Activated CD4-positive, alpha-beta T cell treated with anti-CD3 and anti-CD28 coated beads for 36 hours (primary cell): ENCODE measurements around the gene CCDC57. TPM values are rescaled to one million over a fixed set of nuclear protein-coding genes. Genes with fewer than 3 reads are reported as not detected.

ENCODE experiments used
- ATAC-seq: fragments of 200-7000 bp; cut with Tn5 transposase; one replicate; pipeline ENCODE4 v1.10.0; 2021; ENCODE audit warnings: mild to moderate bottlenecking, moderate library complexity
- CTCF ChIA-PET: fragments of 350-600 bp; sonication (Branson Sonifier 250); formaldehyde crosslinking; loops from one replicate; lab custom pipeline; 2021; ENCODE audit warnings: antibody characterized with exemption; lab: Charles Lee
- POLR2A ChIA-PET: fragments of 350-600 bp; sonication (Branson Sonifier 250); formaldehyde crosslinking; loops from one replicate; lab custom pipeline; 2021; ENCODE audit warnings: antibody characterized with exemption, inconsistent platforms; lab: Charles Lee
- DNase-seq: peaks from one replicate; pipeline ENCODE4 v3.0.0-alpha.2; 2020
- H3K27ac Mint-ChIP-seq: one replicate; pipeline ENCODE4 v1.8.0; 2021; ENCODE audit warnings: mixed read lengths
- H3K27me3 Mint-ChIP-seq: one replicate; pipeline ENCODE4 v1.8.0; 2021; ENCODE audit warnings: mixed read lengths
- H3K36me3 Mint-ChIP-seq: one replicate; pipeline ENCODE4 v1.8.0; 2021; ENCODE audit warnings: low read depth, mixed read lengths
- H3K4me1 Mint-ChIP-seq: one replicate; pipeline ENCODE4 v1.8.0; 2021; ENCODE audit warnings: mixed read lengths
- H3K4me3 Mint-ChIP-seq: one replicate; pipeline ENCODE4 v1.8.0; 2021; ENCODE audit warnings: mild to moderate bottlenecking, moderate library complexity, mixed read lengths
- H3K9me3 Mint-ChIP-seq: one replicate; pipeline ENCODE4 v1.8.0; 2021; ENCODE audit warnings: low read depth, mixed read lengths
- intact Hi-C, 2 experiments: fragments of 100-400 bp; cut with DNase I in 1 of 2; cut with micrococcal nuclease in 1 of 2; formaldehyde crosslinking; loops; one replicate each; pipeline versions ENCODE4 v1.14.2 to v1.15.1; 2022 to 2024; cut with DNase I, micrococcal nuclease
- total RNA-seq, 2 experiments: library from RNA; stranded (reverse); gene quantifications; one replicate each; pipeline ENCODE4 v1.2.3, GENCODE V29; 2021

CCDC57 gene
- total RNA-seq, 2 experiments from 2014 or later, result 41.6 to 43.8 TPM

DNA sequence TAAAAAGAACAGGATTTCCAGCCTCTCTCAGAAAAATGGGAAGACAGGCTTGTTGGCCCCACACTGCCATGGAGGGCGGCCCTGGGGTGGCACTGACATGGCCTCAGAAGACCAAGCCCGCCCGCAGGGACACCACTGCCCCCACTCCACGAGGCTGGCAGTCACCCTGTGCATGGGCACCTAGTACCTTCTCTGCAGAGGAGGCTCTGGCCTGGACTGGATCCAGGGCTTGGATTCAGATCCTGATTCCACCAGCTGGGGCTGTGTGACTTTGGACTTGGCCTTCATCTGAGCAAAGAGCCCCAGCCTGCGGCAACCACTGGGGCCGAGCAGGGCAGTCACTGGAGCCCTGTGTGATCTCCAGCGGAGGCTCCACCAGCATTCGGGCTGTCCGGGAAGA, 97.8 kb downstream of the CCDC57 start:
- DNase-seq, result no peak
- intact Hi-C loops, result no loop called here
- Mint-ChIP-seq H3K36me3 (no peaks in the 10 kb centered on the region), H3K9me3 (no peaks in the 10 kb centered on the region), H3K4me3 (no peak overlapping the region), H3K27me3 (no peaks in the 10 kb centered on the region), H3K27ac (no peak overlapping the region), H3K4me1 (peaks cover 19% of the 10 kb centered on the region)
- POLR2A ChIA-PET, result no interaction called here
- CTCF ChIA-PET, result interaction anchor here (0.6 to 0.7 kb wide), 2 partner anchors 11 to 237 kb away, joined by 3 to 5 read pairs; no protein-coding TSS in a partner anchor
- ATAC-seq, result no peak

DNA sequence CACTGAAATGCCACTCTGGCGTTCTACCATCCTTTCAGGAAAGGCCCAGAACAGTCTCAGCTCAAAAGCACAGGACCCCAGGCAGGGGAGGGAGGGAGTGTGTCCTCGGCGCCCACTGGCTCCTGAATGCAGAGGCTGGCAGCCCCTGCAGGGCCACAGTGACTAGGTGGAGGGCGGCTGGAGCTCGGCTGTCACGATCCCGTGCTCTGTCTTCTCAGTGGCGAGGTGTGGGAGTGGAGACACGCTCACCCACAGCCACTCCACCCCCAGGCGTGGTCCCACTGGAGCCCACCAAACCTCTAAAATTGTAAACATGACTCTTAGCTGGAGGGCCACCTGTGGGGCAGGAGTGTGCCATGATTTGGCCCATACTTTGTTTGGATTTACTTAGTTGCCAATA, 98.2 kb downstream of the CCDC57 start:
- H3K27me3 Mint-ChIP-seq, result no peaks in the 10 kb centered on the region
- DNase-seq (no peak), ATAC-seq (no peak)
- H3K4me1 Mint-ChIP-seq, result peaks cover 15% of the 10 kb centered on the region
- no peak overlapping the region for H3K4me3 Mint-ChIP-seq
- no peaks in the 10 kb centered on the region for H3K9me3 Mint-ChIP-seq
- CTCF ChIA-PET, result interaction anchor here (0.6 to 0.7 kb wide), 2 partner anchors 11 to 238 kb away, joined by 3 to 5 read pairs; no protein-coding TSS in a partner anchor
- intact Hi-C loops, result no loop called here
- H3K36me3 Mint-ChIP-seq, result no peaks in the 10 kb centered on the region
- POLR2A ChIA-PET, result no interaction called here
- H3K27ac Mint-ChIP-seq, result no peak overlapping the region

DNA sequence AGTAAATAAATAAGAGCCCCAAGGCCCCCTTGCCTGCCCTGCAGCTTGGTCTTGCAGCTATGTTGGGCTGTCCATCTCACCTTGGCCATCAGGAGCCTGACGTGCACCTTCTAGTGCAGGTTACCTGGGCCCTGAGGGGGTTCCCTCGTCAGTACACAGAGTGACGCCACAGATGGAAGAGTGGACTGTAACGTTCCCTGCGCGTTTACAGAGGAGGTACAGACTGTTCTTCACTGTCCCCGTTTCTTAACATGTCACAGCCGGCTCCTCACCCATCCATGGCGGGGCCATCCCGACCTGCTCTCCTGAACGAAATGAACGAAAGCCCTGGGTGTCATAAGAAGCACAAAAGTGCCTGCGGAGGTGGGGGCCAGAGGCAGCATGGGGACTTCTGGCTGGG, 98.7 kb downstream of the CCDC57 start:
- intact Hi-C loops, result no loop called here
- Mint-ChIP-seq H3K4me3 (no peak overlapping the region), H3K36me3 (no peaks in the 10 kb centered on the region), H3K27ac (no peak overlapping the region), H3K27me3 (no peaks in the 10 kb centered on the region), H3K9me3 (no peaks in the 10 kb centered on the region), H3K4me1 (peaks cover 15% of the 10 kb centered on the region)
- CTCF ChIA-PET, result interaction anchor here (0.6 to 0.7 kb wide), 2 partner anchors 10 to 238 kb away, joined by 3 to 5 read pairs; no protein-coding TSS in a partner anchor
- ATAC-seq (no peak), DNase-seq (no peak)
- POLR2A ChIA-PET, result no interaction called here

DNA sequence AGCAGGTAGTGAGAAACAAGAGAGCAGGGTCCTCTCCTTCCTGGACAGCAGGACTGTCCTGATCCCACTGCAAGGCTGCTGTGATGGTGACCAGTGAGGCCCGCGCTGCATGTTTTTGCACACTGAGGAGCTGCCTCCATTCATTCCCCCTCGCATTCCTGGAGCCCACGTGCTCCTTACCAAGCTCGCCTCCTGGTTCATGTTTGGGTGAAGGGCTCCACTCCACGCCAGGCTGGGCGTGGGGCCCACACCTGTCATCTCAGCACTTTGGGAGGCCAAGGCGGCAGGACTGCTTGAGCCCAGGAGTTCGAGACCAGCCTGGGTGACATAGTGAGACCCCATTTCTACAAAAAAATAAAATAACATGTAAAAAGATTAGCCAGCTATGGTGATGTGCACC, 99.2 kb downstream of the CCDC57 start:
- no peak overlapping the region for H3K27ac Mint-ChIP-seq
- intact Hi-C loops, result no loop called here
- no peaks in the 10 kb centered on the region for H3K27me3 Mint-ChIP-seq
- no peaks in the 10 kb centered on the region for H3K9me3 Mint-ChIP-seq
- CTCF ChIA-PET, result no interaction called here
- peaks cover 20% of the 10 kb centered on the region for H3K4me1 Mint-ChIP-seq
- DNase-seq (no peak), ATAC-seq (no peak)
- POLR2A ChIA-PET, result no interaction called here
- H3K36me3 Mint-ChIP-seq, result no peaks in the 10 kb centered on the region
- no peak overlapping the region for H3K4me3 Mint-ChIP-seq

DNA sequence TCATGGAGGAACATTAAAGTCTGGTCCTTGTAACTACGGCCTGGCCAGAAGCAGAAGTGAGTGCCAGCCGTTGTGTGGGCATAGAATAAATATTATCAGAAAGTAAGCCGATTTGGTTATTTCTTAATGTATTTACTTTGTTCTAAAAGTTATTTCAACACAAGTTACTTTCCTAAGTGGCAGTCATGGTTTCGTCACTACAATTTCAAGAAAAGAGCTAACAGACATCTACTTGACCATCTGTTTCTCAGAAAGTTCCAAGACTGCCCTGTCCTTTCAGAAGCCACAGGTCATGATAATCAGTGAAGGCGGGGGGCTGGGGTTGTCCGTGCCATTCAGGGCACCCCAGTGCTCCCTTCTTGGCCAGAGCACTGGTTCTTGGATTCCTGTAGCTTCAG, 99.7 kb downstream of the CCDC57 start:
- Mint-ChIP-seq H3K4me1 (peaks cover 20% of the 10 kb centered on the region), H3K4me3 (no peak overlapping the region), H3K27ac (no peak overlapping the region), H3K36me3 (no peaks in the 10 kb centered on the region), H3K27me3 (no peaks in the 10 kb centered on the region), H3K9me3 (no peaks in the 10 kb centered on the region)
- DNase-seq, result no peak
- POLR2A ChIA-PET, result no interaction called here
- CTCF ChIA-PET, result interaction anchor here (1.5 kb wide), 1 partner anchor 9 kb away, joined by 3 read pairs; no protein-coding TSS in a partner anchor
- intact Hi-C loops, result no loop called here
- no peak for ATAC-seq

DNA sequence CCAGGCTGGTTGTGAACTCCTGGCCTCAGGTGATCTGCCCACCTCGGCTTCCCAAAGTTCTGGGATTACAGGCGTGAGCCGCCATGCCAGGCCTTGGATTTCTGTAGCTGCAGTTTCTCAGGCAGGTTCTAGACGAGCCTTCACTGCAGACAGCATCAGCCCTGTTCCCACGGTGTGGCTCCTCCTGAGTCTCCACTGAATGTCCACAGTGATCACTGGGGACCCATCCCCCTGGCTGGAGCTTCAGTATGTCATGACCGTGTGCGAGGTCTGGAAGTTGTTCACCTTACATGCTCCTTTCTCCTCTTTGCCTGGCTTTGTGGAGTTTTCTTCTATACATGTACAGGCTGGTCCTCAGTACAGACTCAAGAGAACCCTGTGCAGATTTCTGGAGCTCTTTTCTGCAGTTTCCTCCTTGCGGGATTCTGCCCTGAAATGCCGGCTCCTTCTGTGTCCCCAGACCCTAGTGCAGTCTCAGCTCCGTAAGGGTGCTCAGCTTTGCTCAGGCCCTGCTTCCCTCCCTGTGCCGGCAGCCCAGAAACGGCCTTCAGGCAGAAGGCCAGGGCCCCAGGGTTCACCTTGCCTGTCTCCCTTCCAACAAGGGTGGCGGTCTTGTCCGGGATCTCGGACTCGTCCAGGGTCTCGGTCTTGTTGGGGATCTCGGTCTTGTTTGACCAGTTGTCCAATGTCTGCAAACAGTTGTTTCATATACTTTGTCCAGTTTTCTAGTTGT, 100.3 kb downstream of the CCDC57 start:
- ATAC-seq, result no peak
- Mint-ChIP-seq H3K27ac (no peak overlapping the region), H3K36me3 (no peaks in the 10 kb centered on the region), H3K9me3 (no peaks in the 10 kb centered on the region), H3K27me3 (no peaks in the 10 kb centered on the region), H3K4me1 (peaks cover 23% of the 10 kb centered on the region), H3K4me3 (no peak overlapping the region)
- CTCF ChIA-PET, result interaction anchor here (1.5 kb wide), 1 partner anchor 10 kb away, joined by 3 read pairs; no protein-coding TSS in a partner anchor
- intact Hi-C loops, result no loop called here
- POLR2A ChIA-PET, result no interaction called here
- no peak for DNase-seq

DNA sequence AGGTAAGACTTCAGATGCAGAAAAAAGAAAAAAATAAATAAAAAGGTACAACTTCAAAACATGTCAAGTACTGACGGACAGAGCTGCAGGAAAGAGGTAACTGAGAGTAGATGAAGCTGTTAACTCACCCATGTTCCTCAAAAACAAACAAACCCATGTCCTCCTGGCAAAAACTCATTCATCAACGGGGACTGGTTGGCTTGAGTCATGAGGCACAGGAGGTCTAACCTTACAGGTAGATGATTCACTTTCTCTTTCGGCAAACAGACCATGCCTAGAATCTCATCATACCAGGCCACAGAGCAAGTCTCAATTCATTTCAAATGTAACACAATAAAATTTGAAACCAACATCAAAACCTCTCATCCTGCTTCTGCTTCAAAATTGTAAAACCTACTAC, 102.3 kb downstream of the CCDC57 start:
- POLR2A ChIA-PET, result no interaction called here

DNA sequence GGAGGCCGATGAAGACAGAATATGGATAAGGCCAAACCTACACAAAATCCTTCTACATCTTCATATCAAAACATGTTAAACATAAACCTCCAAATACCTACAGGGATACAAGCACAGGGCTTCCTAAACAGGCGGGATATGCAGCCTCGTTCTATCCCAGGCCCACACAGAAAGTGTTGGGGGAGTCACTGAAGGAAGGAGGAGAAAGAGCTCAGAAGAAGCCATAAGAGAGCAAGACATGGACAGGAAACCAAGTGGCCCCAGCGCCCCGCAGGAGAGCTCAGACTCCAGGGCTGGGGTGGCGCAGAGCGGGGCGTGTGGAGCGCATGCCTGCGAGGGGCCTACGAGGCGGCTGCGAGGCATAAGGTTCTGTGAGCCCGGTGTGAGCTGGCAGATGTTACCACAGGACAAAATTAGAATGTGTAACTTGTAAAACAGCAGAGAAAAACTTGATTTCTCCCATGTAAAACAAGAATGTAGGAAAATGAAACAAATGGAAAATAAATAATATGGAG, 103.6 kb downstream of the CCDC57 start:
- DNase-seq (no peak), ATAC-seq (no peak)
- Mint-ChIP-seq H3K9me3 (no peaks in the 10 kb centered on the region), H3K36me3 (peaks cover 7% of the 10 kb centered on the region), H3K4me3 (no peak overlapping the region), H3K27me3 (no peaks in the 10 kb centered on the region), H3K4me1 (peaks cover 44% of the 10 kb centered on the region), H3K27ac (peak overlapping the region; percentile 66)
- intact Hi-C loops, result loop anchor here in 1 of 2 experiments (5.0 kb wide), 2 partner anchors 43 to 93 kb away; no protein-coding TSS in a partner anchor
- ChIA-PET POLR2A (interaction anchor here (0.8 kb wide), 1 partner anchor 11 kb away, joined by 3 read pairs; no protein-coding TSS in a partner anchor), CTCF (interaction anchor here (1.0 kb wide), 1 partner anchor 79 kb away, joined by 3 read pairs; no protein-coding TSS in a partner anchor)

More for the DNA sequence above, 102.3 kb downstream of the CCDC57 start:
- Mint-ChIP-seq H3K4me1 (peaks cover 40% of the 10 kb centered on the region), H3K27ac (peak overlapping the region; percentile 43), H3K4me3 (no peak overlapping the region), H3K27me3 (no peaks in the 10 kb centered on the region), H3K36me3 (peaks cover 7% of the 10 kb centered on the region), H3K9me3 (no peaks in the 10 kb centered on the region)
- CTCF ChIA-PET, result interaction anchor here (0.6 to 1.4 kb wide), 3 partner anchors 12 to 97 kb away, joined by 3 to 5 read pairs (median 3); no protein-coding TSS in a partner anchor
- ATAC-seq (peak; percentile 83), DNase-seq (peak; percentile 56)
- intact Hi-C loops, result no loop called here

DNA sequence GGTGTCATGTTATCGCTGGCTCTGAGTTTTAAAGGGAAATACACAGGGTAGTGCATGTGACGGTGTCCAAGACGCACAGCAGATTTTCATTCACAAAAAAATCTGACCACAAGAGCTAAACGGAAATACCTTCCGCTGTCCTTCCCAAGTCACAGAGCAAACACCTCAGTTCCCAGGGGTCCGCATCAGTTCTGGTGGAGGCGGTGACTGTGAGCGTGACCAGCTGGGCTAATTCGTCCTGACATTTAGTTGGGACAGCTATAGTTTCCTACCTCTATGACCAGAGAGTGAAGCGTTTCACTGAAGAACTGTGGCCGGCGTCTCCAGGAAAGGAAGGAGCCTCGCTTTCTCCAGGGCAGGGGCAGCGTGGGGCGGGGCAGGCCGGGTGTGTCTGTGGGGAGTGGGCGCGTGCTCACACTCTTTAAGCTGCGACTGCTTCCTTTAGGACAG, 104.1 kb downstream of the CCDC57 start:
- DNase-seq (no peak), ATAC-seq (no peak)
- peak overlapping the region; percentile 32 for H3K4me3 Mint-ChIP-seq
- ChIA-PET CTCF (interaction anchor here (1.0 kb wide), 1 partner anchor 79 kb away, joined by 3 read pairs; no protein-coding TSS in a partner anchor), POLR2A (interaction anchor here (0.8 kb wide), 1 partner anchor 10 kb away, joined by 3 read pairs; no protein-coding TSS in a partner anchor)
- H3K27ac Mint-ChIP-seq, result peak overlapping the region; percentile 66
- H3K9me3 Mint-ChIP-seq, result no peaks in the 10 kb centered on the region
- no peaks in the 10 kb centered on the region for H3K27me3 Mint-ChIP-seq
- peaks cover 7% of the 10 kb centered on the region for H3K36me3 Mint-ChIP-seq
- intact Hi-C loops, result loop anchor here in 1 of 2 experiments (5.0 kb wide), 2 partner anchors 44 to 94 kb away; no protein-coding TSS in a partner anchor
- H3K4me1 Mint-ChIP-seq, result peaks cover 45% of the 10 kb centered on the region

DNA sequence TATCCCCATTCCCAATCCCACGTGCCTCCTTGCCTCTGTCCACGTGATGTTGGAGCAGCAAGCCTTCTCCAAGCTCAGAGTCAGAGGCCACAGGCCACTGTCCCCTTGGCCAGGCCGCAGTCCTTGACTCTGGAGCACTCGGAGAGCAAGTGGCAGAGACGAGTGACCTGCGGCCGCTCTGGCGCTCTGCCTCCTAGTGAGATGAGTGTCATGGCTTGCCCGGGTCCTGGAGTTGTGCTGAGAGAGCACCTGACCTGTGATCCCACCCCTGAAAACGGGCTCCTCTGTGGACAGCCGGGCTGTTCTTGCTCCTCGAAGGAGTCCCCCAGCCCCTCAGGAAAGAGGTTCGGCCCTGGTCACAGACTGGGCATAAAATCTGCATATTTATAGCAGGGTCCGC, 104.6 kb downstream of the CCDC57 start:
- peaks cover 7% of the 10 kb centered on the region for H3K36me3 Mint-ChIP-seq
- intact Hi-C loops, result loop anchor here in 1 of 2 experiments (5.0 kb wide), 2 partner anchors 44 to 94 kb away; no protein-coding TSS in a partner anchor
- no peaks in the 10 kb centered on the region for H3K9me3 Mint-ChIP-seq
- POLR2A ChIA-PET, result no interaction called here
- peak overlapping the region; percentile 32 for H3K4me3 Mint-ChIP-seq
- peak overlapping the region; percentile 13 for H3K27ac Mint-ChIP-seq
- H3K4me1 Mint-ChIP-seq, result peaks cover 45% of the 10 kb centered on the region
- no peaks in the 10 kb centered on the region for H3K27me3 Mint-ChIP-seq
- no peak for DNase-seq
- ATAC-seq, result no peak
- CTCF ChIA-PET, result interaction anchor here (1.0 to 1.1 kb wide), 2 partner anchors 9 to 78 kb away, joined by 3 to 4 read pairs; no protein-coding TSS in a partner anchor

DNA sequence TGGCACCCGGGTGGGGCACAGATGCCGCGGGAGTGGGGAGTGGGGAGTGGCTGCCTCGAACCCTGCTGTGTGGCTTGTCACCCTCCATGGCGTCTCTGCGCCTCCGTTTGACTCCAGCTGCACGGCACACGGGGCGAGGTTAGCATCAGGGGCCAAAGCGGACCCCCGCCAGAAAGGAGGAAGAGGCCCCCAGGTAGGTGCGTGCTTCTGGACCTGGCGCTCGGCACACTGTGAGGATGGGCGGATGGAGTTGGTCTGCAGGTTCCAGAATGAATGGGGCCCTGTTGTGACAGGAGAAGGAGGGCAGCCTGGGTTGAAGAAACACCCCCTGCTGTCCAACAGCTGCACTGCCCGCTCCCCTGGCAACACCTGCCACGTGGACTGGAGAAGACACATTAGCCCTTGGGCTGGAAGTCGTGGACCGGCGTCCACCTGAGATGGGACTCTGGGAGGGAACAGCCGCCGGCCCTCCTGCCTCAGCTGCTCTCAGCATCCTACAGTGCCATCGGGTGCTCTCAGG, 105.2 kb downstream of the CCDC57 start:
- Mint-ChIP-seq H3K4me1 (peaks cover 45% of the 10 kb centered on the region), H3K27me3 (no peaks in the 10 kb centered on the region), H3K27ac (peak overlapping the region; percentile 47), H3K4me3 (peak overlapping the region; percentile 84), H3K9me3 (no peaks in the 10 kb centered on the region), H3K36me3 (peaks cover 7% of the 10 kb centered on the region)
- intact Hi-C loops, result loop anchor here in 1 of 2 experiments (5.0 kb wide), 2 partner anchors 45 to 95 kb away; no protein-coding TSS in a partner anchor
- ChIA-PET CTCF (interaction anchor here (1.1 to 2.1 kb wide), 2 partner anchors 9 to 19 kb away, joined by 4 to 7 read pairs; no protein-coding TSS in a partner anchor), POLR2A (no interaction called here)
- ATAC-seq, result no peak
- peak; percentile 43 for DNase-seq
